ENCODE measurements around the gene CCDC142.

Gene CCDC142

GRCh38 chr2:74427551-74427950 is 55.2 kb downstream of the CCDC142 start:
- no peak for TF ChIP-seq FOXP2 (optimal IDR thresholded peaks at IDR 0.05; ENCODE audit: borderline replicate concordance, extremely low read depth, extremely low read length, insufficient read depth)

GRCh38 chr2:74426181-74426758 is 56.5 kb downstream of the CCDC142 start:
- TF ChIP-seq SIN3A (IDR thresholded peaks at IDR 0.05; ENCODE audit: borderline replicate concordance, insufficient read depth, low read length) (no peak), FOXP2 (optimal IDR thresholded peaks at IDR 0.05; ENCODE audit: borderline replicate concordance, extremely low read depth, extremely low read length, insufficient read depth) (no peak), TAF1 (IDR thresholded peaks at IDR 0.05; ENCODE audit: borderline replicate concordance, insufficient read depth, low read length) (no peak), POLR2AphosphoS5 (IDR thresholded peaks at IDR 0.05; ENCODE audit: low read depth, low read length) (no peak)
- TF ChIP-seq, protein P1, sequence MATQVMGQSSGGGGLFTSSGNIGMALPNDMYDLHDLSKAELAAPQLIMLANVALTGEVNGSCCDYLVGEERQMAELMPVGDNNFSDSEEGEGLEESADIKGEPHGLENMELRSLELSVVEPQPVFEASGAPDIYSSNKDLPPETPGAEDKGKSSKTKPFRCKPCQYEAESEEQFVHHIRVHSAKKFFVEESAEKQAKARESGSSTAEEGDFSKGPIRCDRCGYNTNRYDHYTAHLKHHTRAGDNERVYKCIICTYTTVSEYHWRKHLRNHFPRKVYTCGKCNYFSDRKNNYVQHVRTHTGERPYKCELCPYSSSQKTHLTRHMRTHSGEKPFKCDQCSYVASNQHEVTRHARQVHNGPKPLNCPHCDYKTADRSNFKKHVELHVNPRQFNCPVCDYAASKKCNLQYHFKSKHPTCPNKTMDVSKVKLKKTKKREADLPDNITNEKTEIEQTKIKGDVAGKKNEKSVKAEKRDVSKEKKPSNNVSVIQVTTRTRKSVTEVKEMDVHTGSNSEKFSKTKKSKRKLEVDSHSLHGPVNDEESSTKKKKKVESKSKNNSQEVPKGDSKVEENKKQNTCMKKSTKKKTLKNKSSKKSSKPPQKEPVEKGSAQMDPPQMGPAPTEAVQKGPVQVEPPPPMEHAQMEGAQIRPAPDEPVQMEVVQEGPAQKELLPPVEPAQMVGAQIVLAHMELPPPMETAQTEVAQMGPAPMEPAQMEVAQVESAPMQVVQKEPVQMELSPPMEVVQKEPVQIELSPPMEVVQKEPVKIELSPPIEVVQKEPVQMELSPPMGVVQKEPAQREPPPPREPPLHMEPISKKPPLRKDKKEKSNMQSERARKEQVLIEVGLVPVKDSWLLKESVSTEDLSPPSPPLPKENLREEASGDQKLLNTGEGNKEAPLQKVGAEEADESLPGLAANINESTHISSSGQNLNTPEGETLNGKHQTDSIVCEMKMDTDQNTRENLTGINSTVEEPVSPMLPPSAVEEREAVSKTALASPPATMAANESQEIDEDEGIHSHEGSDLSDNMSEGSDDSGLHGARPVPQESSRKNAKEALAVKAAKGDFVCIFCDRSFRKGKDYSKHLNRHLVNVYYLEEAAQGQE (IDR thresholded peaks at IDR 0.05; ENCODE audit: insufficient read depth in 1 of 2, low read depth in 2 of 2, low read length in 2 of 2) = no peak

DNA sequence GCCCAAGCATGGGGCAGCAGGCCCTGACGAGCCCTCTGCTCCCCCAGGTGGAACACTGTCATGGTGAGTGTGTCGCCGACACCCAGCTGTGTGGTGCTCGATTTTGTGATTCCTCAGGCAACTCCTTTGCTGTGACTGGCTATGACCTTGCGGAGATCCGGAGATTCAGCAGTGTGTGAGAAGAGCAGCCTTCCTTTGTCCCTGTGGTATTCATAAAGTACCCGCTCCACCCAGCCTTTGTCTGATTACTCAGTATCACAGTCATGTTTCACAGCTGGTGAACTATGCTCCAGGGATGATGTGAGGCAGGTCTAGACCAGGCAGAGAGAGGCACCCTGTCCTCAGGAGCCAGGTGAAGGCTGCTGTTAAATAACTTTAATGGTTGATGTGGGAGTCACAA is 57.3 kb downstream of the CCDC142 start:
- TF ChIP-seq SIN3A (IDR thresholded peaks at IDR 0.05; ENCODE audit: borderline replicate concordance, insufficient read depth, low read length) (no peak), TAF1 (IDR thresholded peaks at IDR 0.05; ENCODE audit: borderline replicate concordance, insufficient read depth, low read length) (no peak), POLR2AphosphoS5 (IDR thresholded peaks at IDR 0.05; ENCODE audit: low read depth, low read length) (no peak)
- TF ChIP-seq, protein P1 (IDR thresholded peaks at IDR 0.05; ENCODE audit: insufficient read depth in 1 of 2, low read depth in 2 of 2, low read length in 2 of 2) = no peak

- no peak for TF ChIP-seq SIN3A (IDR thresholded peaks at IDR 0.05; ENCODE audit: borderline replicate concordance, insufficient read depth, low read length)
- no peak for TF ChIP-seq FOXP2 (optimal IDR thresholded peaks at IDR 0.05; ENCODE audit: borderline replicate concordance, extremely low read depth, extremely low read length, insufficient read depth)
- TF ChIP-seq, protein P1 (IDR thresholded peaks at IDR 0.05; ENCODE audit: insufficient read depth in 1 of 2, low read depth in 2 of 2, low read length in 2 of 2) = no peak
Observed at GRCh38 chr2:74424995-74425406, 57.8 kb downstream of the CCDC142 start.

GRCh38 chr2:74424139-74424992 is 58.4 kb downstream of the CCDC142 start:
- TF ChIP-seq TAF1 (IDR thresholded peaks at IDR 0.05; ENCODE audit: borderline replicate concordance, insufficient read depth, low read length) = no peak
- TF ChIP-seq, protein P1 (IDR thresholded peaks at IDR 0.05; ENCODE audit: insufficient read depth in 1 of 2, low read depth in 2 of 2, low read length in 2 of 2) = no peak
- TF ChIP-seq POLR2AphosphoS5 (IDR thresholded peaks at IDR 0.05; ENCODE audit: low read depth, low read length) = no peak; the same call in 1 of the 2 replicates
- TF ChIP-seq FOXP2 (optimal IDR thresholded peaks at IDR 0.05; ENCODE audit: borderline replicate concordance, extremely low read depth, extremely low read length, insufficient read depth) = no peak
- TF ChIP-seq SIN3A (IDR thresholded peaks at IDR 0.05; ENCODE audit: borderline replicate concordance, insufficient read depth, low read length) = no peak

Data from PFSK-1 (cell line).